Measurements from ENCODE around the gene AMH. TPM values are rescaled to one million over a fixed set of nuclear protein-coding genes. Genes with fewer than 3 reads are reported as not detected.
A peak's percentile ranks its signal among the peaks of the same experiment; 100 is the strongest.

Gene AMH
- total RNA-seq, 4 donors from 2014 or later: 0.50 to 3.7 (median 1.3) TPM

DNA sequence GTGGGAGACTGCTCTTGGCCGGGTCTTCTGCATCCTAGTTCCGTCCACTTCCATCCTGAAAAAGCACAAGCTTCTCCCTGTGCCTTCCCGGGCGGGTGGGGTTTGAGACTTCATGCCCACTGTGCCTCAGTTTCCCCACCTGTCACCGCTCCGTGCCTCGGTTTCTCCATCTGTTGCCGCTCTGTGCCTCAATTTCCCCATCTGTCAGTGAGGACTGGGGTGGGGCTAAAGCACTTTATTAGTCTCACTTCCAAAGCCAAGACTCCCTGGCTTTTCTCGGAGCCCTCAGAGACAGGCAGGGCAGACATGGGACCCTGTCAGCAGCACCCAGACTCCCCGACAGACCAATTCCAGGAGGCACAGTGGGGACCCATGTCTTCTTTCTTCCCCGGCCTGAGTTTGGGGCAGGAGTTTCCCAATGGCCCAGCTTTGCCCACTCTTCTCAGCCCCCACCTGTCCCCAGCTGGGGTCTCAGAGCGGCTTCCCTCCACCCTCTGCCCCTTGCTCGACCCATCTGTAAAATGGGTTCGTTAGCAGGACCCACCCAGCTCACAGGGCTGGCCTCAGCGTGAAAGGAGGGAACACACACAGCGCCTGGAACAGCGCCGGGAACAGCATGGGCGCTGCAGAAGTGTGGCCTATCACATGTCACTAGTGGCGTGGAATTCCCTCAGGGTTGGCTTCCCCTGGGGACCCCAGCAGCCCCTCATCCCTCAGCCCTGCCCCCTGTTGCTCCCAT is 37.4 kb downstream of the AMH start:
- H3K4me3 ChIP-seq: no peak overlapping the region
- intact Hi-C loops (cut with DNase I): no loop called here
- H3K36me3 ChIP-seq: no peaks in the 10 kb centered on the region
- 90% methylated on average over 19 of the region's 20 CpGs for WGBS
- H3K27me3 ChIP-seq: peaks cover 3 to 35% (median 30%) of the 10 kb centered on the region in 4 donors
- no peak for DNase-seq (ENCODE audit: extremely low spot score)
- TF ChIP-seq POLR2AphosphoS5 (IDR thresholded peaks at IDR 0.05): no peak
- TF ChIP-seq, protein P1, sequence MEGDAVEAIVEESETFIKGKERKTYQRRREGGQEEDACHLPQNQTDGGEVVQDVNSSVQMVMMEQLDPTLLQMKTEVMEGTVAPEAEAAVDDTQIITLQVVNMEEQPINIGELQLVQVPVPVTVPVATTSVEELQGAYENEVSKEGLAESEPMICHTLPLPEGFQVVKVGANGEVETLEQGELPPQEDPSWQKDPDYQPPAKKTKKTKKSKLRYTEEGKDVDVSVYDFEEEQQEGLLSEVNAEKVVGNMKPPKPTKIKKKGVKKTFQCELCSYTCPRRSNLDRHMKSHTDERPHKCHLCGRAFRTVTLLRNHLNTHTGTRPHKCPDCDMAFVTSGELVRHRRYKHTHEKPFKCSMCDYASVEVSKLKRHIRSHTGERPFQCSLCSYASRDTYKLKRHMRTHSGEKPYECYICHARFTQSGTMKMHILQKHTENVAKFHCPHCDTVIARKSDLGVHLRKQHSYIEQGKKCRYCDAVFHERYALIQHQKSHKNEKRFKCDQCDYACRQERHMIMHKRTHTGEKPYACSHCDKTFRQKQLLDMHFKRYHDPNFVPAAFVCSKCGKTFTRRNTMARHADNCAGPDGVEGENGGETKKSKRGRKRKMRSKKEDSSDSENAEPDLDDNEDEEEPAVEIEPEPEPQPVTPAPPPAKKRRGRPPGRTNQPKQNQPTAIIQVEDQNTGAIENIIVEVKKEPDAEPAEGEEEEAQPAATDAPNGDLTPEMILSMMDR (IDR thresholded peaks at IDR 0.05): no peak
- no peak for TF ChIP-seq EP300 (IDR thresholded peaks at IDR 0.05)
- TF ChIP-seq POLR2A (IDR thresholded peaks at IDR 0.05; ENCODE audit: low read depth): no peak
- no peak overlapping the region for H3K27ac ChIP-seq (replicated peaks in 1 of 4)
- no peaks in the 10 kb centered on the region for H3K9me3 ChIP-seq
- H3K4me1 ChIP-seq: peaks cover 28 to 41% (median 40%) of the 10 kb centered on the region in 4 donors

DNA sequence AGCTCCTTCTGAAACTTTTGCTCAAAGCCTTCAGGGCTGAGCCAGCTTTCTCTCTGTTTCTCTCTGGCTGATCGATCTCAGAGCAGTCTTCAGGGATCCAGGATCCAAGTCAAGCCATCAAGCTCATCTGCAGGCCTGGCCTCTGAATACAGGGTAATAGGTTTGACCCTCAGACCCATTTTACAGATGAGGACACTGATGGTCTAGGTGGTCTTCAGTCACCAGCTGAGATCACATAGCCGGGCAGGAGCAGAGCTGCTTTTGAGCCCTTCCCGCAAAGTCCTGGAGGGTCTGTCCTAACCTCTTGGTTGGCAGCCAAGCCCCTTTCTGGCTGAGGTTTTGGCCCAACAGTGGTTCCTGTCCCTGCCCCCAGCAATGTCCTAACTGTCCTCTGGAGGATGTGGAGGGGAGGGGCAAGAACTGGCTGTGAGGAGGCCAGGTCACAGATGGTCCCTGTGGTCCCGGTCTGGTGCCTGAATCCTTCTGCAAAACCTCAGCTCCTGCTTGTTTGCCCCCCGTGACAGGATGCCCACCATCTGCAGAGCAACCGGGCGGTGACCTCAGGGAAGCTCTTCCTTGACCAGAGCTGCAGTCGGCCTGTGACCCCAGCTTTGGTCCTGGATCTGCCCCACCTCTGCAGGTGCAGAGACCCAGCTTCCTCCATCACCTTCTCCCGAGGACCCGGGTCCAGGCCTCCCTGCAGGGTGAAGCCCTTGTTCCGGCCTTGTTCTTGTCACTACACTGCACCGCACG is 38.6 kb downstream of the AMH start:
- 94% methylated on average over 6 of the region's 13 CpGs for WGBS
- H3K9me3 ChIP-seq: no peaks in the 10 kb centered on the region
- H3K36me3 ChIP-seq: no peaks in the 10 kb centered on the region
- H3K27me3 ChIP-seq: peaks cover 3 to 47% (median 36%) of the 10 kb centered on the region in 4 donors
- H3K27ac ChIP-seq (replicated peaks in 1 of 4): no peak overlapping the region
- H3K4me1 ChIP-seq: peaks cover 19 to 33% (median 31%) of the 10 kb centered on the region in 4 donors
- TF ChIP-seq POLR2AphosphoS5 (IDR thresholded peaks at IDR 0.05) (no peak), POLR2A (IDR thresholded peaks at IDR 0.05; ENCODE audit: low read depth) (no peak), EP300 (IDR thresholded peaks at IDR 0.05) (no peak)
- TF ChIP-seq, protein P1 (IDR thresholded peaks at IDR 0.05): no peak
- DNase-seq (ENCODE audit: extremely low spot score): no peak
- intact Hi-C loops (cut with DNase I): no loop called here
- no peak overlapping the region for H3K4me3 ChIP-seq

DNA sequence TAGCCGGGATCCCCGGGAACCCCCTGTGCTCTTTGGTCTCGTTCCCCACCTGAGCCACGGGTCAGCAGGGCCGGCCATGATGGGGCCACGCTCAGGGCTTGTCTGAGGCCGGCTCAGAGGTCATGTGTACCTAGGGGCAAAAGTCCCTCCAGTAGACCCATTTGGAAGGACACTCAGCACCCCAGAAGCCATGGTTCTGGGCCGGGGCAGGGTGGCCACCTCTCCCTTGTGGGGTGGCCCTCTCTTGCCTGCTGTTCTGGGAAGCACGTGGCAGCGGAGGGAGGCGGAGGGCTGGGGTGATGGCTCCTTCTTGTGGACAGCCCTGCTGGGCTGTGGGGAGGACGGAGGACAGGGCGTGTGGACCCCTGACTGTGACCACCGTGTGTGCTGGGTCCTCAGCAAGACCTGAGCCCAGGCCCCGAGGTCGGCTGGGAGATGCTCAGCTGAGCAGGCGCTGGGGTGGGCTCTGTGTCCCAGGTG is 39.3 kb downstream of the AMH start:
- no peak overlapping the region for H3K27ac ChIP-seq (replicated peaks in 1 of 4)
- no peak overlapping the region for H3K4me3 ChIP-seq
- H3K9me3 ChIP-seq: no peaks in the 10 kb centered on the region
- no peaks in the 10 kb centered on the region for H3K36me3 ChIP-seq
- H3K27me3 ChIP-seq: peaks cover 3 to 52% (median 36%) of the 10 kb centered on the region in 4 donors
- no peak for TF ChIP-seq POLR2AphosphoS5 (IDR thresholded peaks at IDR 0.05)
- TF ChIP-seq POLR2A (IDR thresholded peaks at IDR 0.05; ENCODE audit: low read depth): no peak
- TF ChIP-seq, protein P1 (IDR thresholded peaks at IDR 0.05): no peak
- no peak for TF ChIP-seq EP300 (IDR thresholded peaks at IDR 0.05)
- WGBS: 88% methylated on average over 17 of the region's 17 CpGs
- intact Hi-C loops (cut with DNase I): no loop called here
- H3K4me1 ChIP-seq: peaks cover 19 to 30% (median 27%) of the 10 kb centered on the region in 4 donors
- no peak for DNase-seq (ENCODE audit: extremely low spot score)

DNA sequence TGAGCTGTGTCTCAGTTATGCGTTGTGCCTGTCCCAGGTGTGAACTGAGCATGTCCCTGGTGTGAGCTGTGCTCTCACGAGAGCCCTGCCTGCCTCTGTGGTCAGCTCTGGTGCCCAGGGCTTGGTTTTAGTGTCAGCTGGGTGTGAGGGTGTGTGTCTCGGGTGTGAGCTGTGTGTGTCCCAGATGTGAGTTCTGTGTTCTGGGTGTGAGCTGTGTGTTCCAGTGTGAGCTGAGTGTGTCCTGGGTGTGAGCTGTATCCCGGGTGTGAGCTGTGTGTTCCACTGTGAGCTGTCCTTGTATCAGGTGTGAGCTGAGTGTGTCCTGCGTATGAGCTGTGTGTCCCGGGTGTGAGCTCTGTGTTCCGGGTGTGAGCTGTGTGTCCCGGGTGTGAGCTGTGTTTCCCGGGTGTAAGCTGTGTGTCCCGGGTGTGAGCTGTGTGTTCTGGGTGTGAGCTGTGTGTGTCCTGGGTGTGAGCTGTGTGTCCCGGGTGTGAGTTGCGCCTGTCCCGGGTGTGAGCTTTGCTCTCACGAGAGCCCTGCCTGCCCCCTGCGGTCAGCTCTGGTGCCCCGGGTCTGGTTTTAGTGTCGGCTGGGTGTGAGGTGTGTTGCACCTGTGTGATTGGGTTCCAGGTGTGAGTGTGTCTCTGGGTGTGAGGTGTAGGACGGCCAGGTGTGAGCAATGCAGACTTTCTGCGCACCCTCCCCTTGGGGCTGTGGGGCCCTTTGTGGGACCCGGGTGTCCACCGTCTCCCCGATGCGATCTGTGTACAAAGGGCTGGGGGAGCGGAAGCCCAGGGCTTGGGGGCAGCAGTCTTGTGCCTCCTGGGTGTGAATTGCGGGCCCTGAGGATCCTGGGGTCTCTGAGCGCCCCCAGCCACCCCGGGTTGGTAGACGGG is 39.9 kb downstream of the AMH start:
- TF ChIP-seq POLR2AphosphoS5 (IDR thresholded peaks at IDR 0.05) (no peak), EP300 (IDR thresholded peaks at IDR 0.05) (no peak), POLR2A (IDR thresholded peaks at IDR 0.05; ENCODE audit: low read depth) (no peak)
- TF ChIP-seq, protein P1 (IDR thresholded peaks at IDR 0.05): no peak
- Histone ChIP-seq H3K4me3 (peak overlapping the region; percentile 43 to 52 (median 48)), H3K27ac (replicated peaks in 1 of 4) (peak overlapping the region in 1 of 4 donors; percentile 57), H3K36me3 (no peaks in the 10 kb centered on the region), H3K9me3 (no peaks in the 10 kb centered on the region), H3K4me1 (peaks cover 20 to 33% (median 30%) of the 10 kb centered on the region in 4 donors), H3K27me3 (peaks cover 3 to 59% (median 36%) of the 10 kb centered on the region in 4 donors)
- intact Hi-C loops (cut with DNase I): no loop called here
- 63% methylated on average over 23 of the region's 28 CpGs for WGBS
- no peak for DNase-seq (ENCODE audit: extremely low spot score)
